ENCODE measurements around the gene KRT13.

DNA sequence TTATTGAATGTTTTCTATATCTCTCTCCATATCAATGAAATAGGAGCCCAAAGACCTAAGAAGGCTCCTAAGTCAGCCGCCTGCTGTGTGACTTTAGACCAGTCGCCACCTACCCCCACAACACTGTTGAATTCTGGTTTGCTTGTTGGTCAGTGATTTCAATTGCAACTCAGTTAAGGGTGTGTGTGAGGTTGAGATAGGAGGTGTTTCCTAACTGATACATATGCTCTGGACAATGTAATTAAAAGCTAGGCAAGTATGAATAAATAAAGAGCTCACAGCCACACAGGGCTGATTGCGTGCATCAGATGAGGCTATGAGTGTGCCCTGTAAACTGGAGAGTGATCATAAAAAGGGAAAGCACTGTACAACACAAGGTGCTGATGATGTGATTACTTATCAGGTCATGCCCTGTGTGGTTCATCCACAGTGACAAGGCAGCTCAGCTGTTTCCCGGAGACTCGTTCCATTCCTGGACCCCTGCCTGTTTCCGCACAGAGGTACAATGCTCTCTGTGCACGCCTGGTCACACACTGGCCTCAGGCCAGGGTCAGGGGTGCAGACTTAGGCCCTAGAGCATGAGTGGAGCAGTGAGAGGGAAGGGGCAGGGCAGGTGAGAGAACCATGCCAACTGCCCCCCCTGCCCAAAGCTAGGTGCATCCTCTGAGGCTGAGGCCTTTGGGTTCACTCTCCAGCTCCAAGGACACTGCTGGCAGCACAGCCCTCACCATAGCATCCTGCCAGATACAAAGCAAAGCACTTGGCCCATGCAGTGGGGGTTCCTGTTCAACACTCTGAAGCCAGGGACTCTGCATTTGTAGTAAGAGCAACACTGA is 21.2 kb downstream of the KRT13 start:
- TF ChIP-seq BCLAF1 (IDR thresholded peaks at IDR 0.05): no peak
- TF ChIP-seq CBX5 (IDR thresholded peaks at IDR 0.05; ENCODE audit: low read depth): no peak
- no peak for TF ChIP-seq SREBF1 (IDR thresholded peaks at IDR 0.05; ENCODE audit: low read length)
- no peak for TF ChIP-seq IRF4 (IDR thresholded peaks at IDR 0.05; ENCODE audit: low read depth, low read length)
- TF ChIP-seq MAX (IDR thresholded peaks at IDR 0.05; ENCODE audit: low read depth, low read length): no peak
